Heart right ventricle (tissue), 16 donors: ENCODE measurements around the gene PRKN. TPM values are rescaled to one million over a fixed set of nuclear protein-coding genes. Genes with fewer than 3 reads are reported as not detected.

ENCODE experiments used
- ATAC-seq, 8 donors: fragments of 200-7000 bp; cut with Tn5 transposase; one replicate each; pipeline ENCODE4 v1.9.1; 2020; ENCODE audit warnings: mild to moderate bottlenecking in 8 of 8, moderate library complexity in 8 of 8, moderate number of reproducible peaks in 1 of 8
- DNase-seq, 2 donors: peaks; one replicate each; pipeline ENCODE4 v3.0.0-alpha.2; 2020
- H3K27ac ChIP-seq, 10 donors: fragments of 200-600 bp; sonication (generic) in 2 of 10; one replicate each; pipeline versions ENCODE4 v1.5.0 to v1.8.0; 2020 to 2022; ENCODE audit warnings: mild to moderate bottlenecking in 3 of 10
- H3K27me3 ChIP-seq, 7 donors: fragments of 200-600 bp; one replicate each; pipeline ENCODE4 v1.8.0; 2021 to 2022; ENCODE audit warnings: mild to moderate bottlenecking in 2 of 7
- H3K36me3 ChIP-seq, 9 donors: fragments of 200-600 bp; sonication (generic) in 1 of 9; one replicate each; pipeline versions ENCODE4 v1.5.0 to v1.8.0; 2020 to 2022; ENCODE audit warnings: mild to moderate bottlenecking in 2 of 9
- H3K4me1 ChIP-seq, 9 donors: fragments of 200-600 bp; sonication (generic) in 1 of 9; one replicate each; pipeline versions ENCODE4 v1.5.0 to v1.8.0; 2020 to 2022; ENCODE audit warnings: mild to moderate bottlenecking in 4 of 9
- H3K4me3 ChIP-seq, 10 donors: fragments of 200-600 bp; sonication (generic) in 2 of 10; one replicate each; pipeline versions ENCODE4 v1.5.0 to v1.8.0; 2020 to 2022; ENCODE audit warnings: mild to moderate bottlenecking in 7 of 10, moderate library complexity in 2 of 10
- H3K9me3 ChIP-seq, 11 donors: fragments of 200-600 bp in 10 of 11; sonication (generic) in 2 of 11; one replicate each; pipeline versions ENCODE4 v1.5.0 to v1.8.0; 2013 to 2022; ENCODE audit warnings: mild to moderate bottlenecking in 2 of 11, control low read depth in 1 of 11, moderate library complexity in 1 of 11
- WGBS, 2 donors: extraction: QIAGEN DNeasy Blood & Tissue Kit; methylation state at CpG; one replicate each; pipeline ENCODE4 v1.1.7; 2013; ENCODE audit warnings: inconsistent platforms in 1 of 2; 5-methylcytosine and 5-hydroxymethylcytosine counted together
- intact Hi-C, 10 donors: fragments of 100-400 bp; cut with DNase I; formaldehyde crosslinking; loops; one replicate each; pipeline versions ENCODE4 v1.11.1 to v1.14.2; 2022
- polyA plus RNA-seq, 2 donors: library from polyadenylated mRNA; stranded (reverse); fragments of 200-250 nt; gene quantifications; one replicate each; pipeline ENCODE4 v1.2.3, GENCODE V29; 2013
- total RNA-seq, 10 donors: library from RNA; stranded (reverse); fragmentation: NEBNext Ultra II Directional in 3 of 10; extraction: Animal tissue kit (Norgen Biotek cat#: 25700) in 3 of 10; gene quantifications; one replicate each; pipeline versions ENCODE4 v1.2.1 to v1.2.4, GENCODE V29; 2021 to 2023
- TF ChIP-seq, protein P1 (sequence below), 9 donors: fragments of 200-600 bp; sonication (generic) in 2 of 9; IDR thresholded peaks; one replicate each; pipeline versions ENCODE4 v1.5.0 to v1.8.0; 2021 to 2022; ENCODE audit warnings: antibody characterized with exemption in 9 of 9, mild to moderate bottlenecking in 5 of 9, moderate library complexity in 1 of 9
- donor health status: Arrhythmogenic right ventricular cardiomyopathy.
- donor health status: ischemic (EF 13 %, LVEDD 7.1; RV severe dilation, severe dysfunction).
- donor health status: healthy with polysubstance abuse.
- donor health status: DM: no; HTN: yes; CAD: no.
- donor health status: DM: no; HTN: no; CAD: no.
- donor health status: ischemic (EF 25% LVEDD 6.9; RV normal size, moderate dysfunction).
- donor health status: ischemic (EF 25% LVEDD 5.7; RV mildly dilated, moderate dysfunction).
- donor health status: healthy.
- donor health status: DM: yes; HTN: yes; CAD: no.
- donor health status: Ischemic cardiomyopathy.
- donor health status: ischemic (EF 35%, LVEDD 5.7; RV mildly dilated, moderate dysfunction).
- donor health status: nonischemic (EF 11% LVEDD 7.7; RV severe dilation, severe dysfunction).
- donor health status: DM: yes; HTN: yes; CAD: no.
- donor health status: PGD.
- donor health status: ischemic (EF 29% LVEDD 5.4; RV normal size, mild dysfunction).
- donor health status: nonischemic (EF 23%, LVEDD 6.1; RV moderate dilation, normal function).

PRKN gene
- total and polyA plus RNA-seq, 12 donors = 2.3 to 27.7 (median 26.3) TPM

DNA sequence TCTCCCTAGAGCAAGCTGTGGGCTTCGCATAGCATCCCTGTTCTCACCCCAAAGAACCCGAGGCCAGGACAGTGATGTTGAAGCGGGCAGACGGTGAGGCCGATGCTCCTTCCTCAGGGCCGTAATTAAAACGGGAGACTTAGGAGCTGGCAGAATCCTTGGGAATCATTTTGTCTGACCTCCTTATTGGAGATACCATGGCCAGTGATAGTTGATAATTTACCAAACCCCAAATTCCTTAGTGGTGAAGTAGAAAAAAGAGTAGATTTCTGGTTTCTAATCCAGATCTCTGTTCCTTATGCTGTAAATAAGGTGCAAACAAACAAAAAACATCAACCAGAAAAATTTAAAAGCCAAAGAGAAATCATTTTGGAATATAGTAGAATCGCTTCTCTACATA lies 1092.7 kb downstream of the PRKN start:
- 93 to 96% methylated on average over 8 of the region's 8 CpGs for WGBS, 2 donors
- H3K4me1 ChIP-seq = peaks cover 0 to 17% (median 3%) of the 10 kb centered on the region in 9 donors
- DNase-seq = no peak
- no peaks in the 10 kb centered on the region for H3K36me3 ChIP-seq
- no peak overlapping the region for H3K27ac ChIP-seq
- no peak for ATAC-seq
- TF ChIP-seq, protein P1, sequence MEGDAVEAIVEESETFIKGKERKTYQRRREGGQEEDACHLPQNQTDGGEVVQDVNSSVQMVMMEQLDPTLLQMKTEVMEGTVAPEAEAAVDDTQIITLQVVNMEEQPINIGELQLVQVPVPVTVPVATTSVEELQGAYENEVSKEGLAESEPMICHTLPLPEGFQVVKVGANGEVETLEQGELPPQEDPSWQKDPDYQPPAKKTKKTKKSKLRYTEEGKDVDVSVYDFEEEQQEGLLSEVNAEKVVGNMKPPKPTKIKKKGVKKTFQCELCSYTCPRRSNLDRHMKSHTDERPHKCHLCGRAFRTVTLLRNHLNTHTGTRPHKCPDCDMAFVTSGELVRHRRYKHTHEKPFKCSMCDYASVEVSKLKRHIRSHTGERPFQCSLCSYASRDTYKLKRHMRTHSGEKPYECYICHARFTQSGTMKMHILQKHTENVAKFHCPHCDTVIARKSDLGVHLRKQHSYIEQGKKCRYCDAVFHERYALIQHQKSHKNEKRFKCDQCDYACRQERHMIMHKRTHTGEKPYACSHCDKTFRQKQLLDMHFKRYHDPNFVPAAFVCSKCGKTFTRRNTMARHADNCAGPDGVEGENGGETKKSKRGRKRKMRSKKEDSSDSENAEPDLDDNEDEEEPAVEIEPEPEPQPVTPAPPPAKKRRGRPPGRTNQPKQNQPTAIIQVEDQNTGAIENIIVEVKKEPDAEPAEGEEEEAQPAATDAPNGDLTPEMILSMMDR (IDR thresholded peaks at IDR 0.05) = no peak
- peaks cover 0 to 19% (median 0%) of the 10 kb centered on the region in 11 donors for H3K9me3 ChIP-seq
- intact Hi-C loops = no loop called here
- H3K27me3 ChIP-seq = no peaks in the 10 kb centered on the region
- H3K4me3 ChIP-seq = no peak overlapping the region

DNA sequence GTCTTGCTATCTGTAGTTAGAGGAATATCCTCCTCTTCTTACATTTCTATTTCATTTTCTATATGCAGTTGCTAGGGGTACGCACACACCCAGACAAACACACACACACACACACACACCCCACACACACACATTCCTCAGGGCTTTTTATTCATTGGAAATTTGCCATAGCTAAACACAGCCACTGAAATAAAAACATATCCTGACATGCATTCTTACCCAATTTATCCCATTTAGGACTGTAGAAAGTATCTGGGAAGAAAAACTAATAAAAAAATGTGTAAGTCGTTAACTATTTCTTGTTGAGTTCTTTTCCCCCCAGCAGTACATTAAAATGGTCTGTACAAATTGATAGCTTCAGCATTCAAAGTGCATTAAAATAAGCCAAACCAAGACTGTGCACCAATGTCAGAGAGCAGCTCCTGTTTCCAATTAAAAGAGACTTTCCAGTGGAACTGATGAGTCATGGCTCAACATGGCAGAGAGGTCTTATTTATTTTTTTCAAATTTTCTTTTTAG lies 1095.8 kb downstream of the PRKN start:
- Histone ChIP-seq H3K36me3 (no peaks in the 10 kb centered on the region), H3K27ac (peak overlapping the region in 3 of 10 donors; percentile 42 to 50 (median 48)), H3K4me3 (no peak overlapping the region), H3K27me3 (no peaks in the 10 kb centered on the region), H3K4me1 (peaks cover 0 to 17% (median 3%) of the 10 kb centered on the region in 9 donors), H3K9me3 (peaks cover 0 to 4% (median 0%) of the 10 kb centered on the region in 11 donors)
- intact Hi-C loops = no loop called here
- DNase-seq (no peak), ATAC-seq (peak in 5 of 8 donors; percentile 28 to 65 (median 46))
- TF ChIP-seq, protein P1 (IDR thresholded peaks at IDR 0.05) = no peak
- 46 to 73% methylated on average over 2 of the region's 2 CpGs for WGBS, 2 donors

DNA sequence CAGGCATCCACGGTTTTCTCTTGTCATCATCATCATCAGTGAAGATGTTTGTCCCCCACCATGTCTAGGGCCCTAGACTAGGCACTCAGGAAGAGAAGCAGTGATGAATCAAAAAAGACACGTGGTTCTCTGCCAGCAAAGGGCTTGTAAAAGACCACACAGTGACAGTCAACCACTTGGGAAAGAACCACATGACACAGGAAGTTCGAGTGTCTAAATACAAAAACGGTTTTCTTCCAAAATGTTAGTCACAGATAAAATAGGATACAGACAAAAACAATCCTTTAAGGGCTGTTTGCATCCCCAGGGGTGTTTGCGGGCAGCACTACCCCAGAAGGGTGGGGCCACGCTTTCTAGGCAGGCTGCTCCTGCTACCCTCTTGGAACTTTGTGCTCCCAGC lies 1096.9 kb downstream of the PRKN start:
- intact Hi-C loops = no loop called here
- no peak for DNase-seq
- H3K27ac ChIP-seq = no peak overlapping the region
- H3K36me3 ChIP-seq = no peaks in the 10 kb centered on the region
- 57 to 67% methylated on average over 6 of the region's 6 CpGs for WGBS, 2 donors
- no peaks in the 10 kb centered on the region for H3K27me3 ChIP-seq
- H3K4me1 ChIP-seq = peaks cover 0 to 17% (median 3%) of the 10 kb centered on the region in 9 donors
- H3K4me3 ChIP-seq = no peak overlapping the region
- ATAC-seq = no peak
- peaks cover 0 to 4% (median 0%) of the 10 kb centered on the region in 11 donors for H3K9me3 ChIP-seq
- TF ChIP-seq, protein P1 (IDR thresholded peaks at IDR 0.05) = no peak

DNA sequence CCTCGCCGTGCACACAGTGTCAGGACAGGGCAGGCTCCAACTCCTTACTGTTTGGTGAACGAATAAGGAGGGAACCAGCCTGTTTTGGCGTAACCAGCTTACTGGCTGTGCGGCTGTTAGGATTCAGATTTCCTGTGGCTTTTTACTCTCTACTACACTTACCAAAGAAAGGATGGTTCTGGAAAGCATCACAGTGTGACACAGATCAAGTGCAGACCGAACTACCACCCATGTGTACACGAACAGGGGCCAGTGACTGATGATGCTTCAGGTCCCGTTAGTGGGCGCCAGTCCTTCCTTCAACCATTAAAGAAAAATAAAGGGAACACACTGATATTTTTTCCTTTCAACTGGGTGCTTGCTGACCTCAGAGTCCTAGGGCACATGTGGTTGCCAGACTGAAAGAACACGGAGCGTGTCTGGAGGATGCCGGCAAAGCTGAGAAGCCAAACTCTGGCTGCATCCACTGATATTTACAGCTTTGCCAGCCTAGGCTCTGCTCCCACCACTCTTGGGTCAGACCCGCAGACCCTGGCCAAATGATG lies 1101.4 kb downstream of the PRKN start:
- no peak overlapping the region for H3K27ac ChIP-seq
- 91 to 95% methylated on average over 13 of the region's 13 CpGs for WGBS, 2 donors

More for the DNA sequence above, 1101.4 kb downstream of the PRKN start:
- intact Hi-C loops = no loop called here
- Histone ChIP-seq H3K36me3 (no peaks in the 10 kb centered on the region), H3K27me3 (no peaks in the 10 kb centered on the region), H3K4me3 (no peak overlapping the region), H3K9me3 (no peaks in the 10 kb centered on the region), H3K4me1 (peaks cover 0 to 13% (median 0%) of the 10 kb centered on the region in 9 donors)
- DNase-seq (no peak), ATAC-seq (no peak)
- TF ChIP-seq, protein P1 (IDR thresholded peaks at IDR 0.05) = no peak
